ENCODE measurements around the gene HHIPL1.

Gene HHIPL1

GRCh38 chr14:99644723-99645544 is at the start of gene HHIPL1:
Gene HHIPL1, plus strand, starts transcription at chr14:99645129. Its CDS starts 79 bp downstream, at chr14:99645208.
- DNase-seq: no peak

DNA sequence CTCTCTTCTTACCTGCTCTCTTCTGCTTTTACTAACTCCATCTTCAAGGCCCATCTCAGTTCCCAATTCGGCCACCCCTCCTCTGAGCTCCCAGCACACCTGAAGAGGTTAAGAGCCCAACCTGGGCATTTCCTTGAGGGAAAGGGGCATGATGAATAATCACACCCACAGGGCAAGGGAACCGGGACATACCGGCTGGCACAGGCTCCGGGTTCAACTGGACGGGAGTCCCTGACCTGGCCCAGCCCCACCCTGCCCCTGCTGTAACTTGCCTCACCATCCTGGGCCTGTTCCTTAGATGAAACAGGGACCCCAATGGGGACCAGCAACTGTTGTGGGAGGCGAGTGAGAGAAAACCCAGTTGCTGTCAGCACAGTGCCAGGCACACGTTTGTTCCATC is 49.4 kb upstream of the HHIPL1 start:
- no peak for DNase-seq

DNA sequence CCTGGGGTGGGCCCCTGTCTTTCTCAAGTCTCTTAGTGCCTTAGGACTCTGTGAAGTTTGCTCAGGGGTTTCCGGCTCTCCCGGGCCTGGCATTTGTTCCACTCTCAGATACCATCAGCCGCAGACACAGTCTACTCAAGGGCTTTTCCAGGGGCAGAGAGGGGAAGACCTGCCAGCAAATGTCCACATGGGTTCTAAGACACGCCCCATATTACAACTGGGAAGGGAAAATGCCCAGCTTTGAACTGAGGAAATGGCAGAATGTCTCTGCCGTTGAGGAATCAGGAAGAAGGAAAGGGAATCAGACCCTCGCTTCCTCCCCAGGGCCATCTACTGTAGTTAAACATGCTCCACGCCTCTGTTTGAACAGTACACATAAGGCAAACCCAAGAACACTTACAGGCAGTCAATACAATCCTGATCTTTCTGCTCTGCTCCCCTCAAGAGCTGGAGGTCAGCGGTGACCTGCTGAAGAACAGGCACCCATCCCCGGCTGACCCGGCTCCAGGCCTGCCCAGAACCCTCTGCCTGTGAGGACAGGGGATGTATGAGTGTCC is 48.8 kb upstream of the HHIPL1 start:
- no peak for DNase-seq

- DNase-seq: no peak
Observed at GRCh38 chr14:99596772-99597171, 48.2 kb upstream of the HHIPL1 start.

GRCh38 chr14:99597911-99598600 is 46.9 kb upstream of the HHIPL1 start:
- DNase-seq: no peak

DNA sequence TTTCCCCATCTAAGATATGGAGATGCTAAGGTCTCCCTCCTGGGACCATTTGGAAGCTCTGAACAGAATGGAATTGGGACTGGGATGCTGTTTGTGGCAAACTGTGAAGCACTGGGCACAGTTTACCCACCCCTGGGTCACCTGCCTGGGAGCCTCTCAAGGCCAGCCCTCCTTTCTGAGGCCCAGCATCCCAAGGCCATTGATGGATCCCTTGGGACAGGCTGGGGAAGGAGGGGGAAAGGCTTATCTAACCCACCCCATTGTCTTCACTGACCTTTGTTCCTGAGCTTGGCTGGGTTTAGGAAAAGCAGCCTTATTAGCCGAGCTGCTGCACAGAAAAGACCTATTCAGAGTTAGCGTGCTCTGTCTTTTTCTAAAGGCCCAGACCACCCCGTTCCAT is 46.2 kb upstream of the HHIPL1 start:
- no peak for DNase-seq

- no peak for DNase-seq
Observed at GRCh38 chr14:99599393-99599792, 45.5 kb upstream of the HHIPL1 start.

- no peak for DNase-seq
Observed at GRCh38 chr14:99600232-99600888, 44.6 kb upstream of the HHIPL1 start.

GRCh38 chr14:99601361-99601831 is 43.5 kb upstream of the HHIPL1 start:
- no peak for DNase-seq

GRCh38 chr14:99602054-99602787 is 42.7 kb upstream of the HHIPL1 start:
- no peak for DNase-seq

- DNase-seq: no peak
Observed at GRCh38 chr14:99602788-99603415, 42.0 kb upstream of the HHIPL1 start.

- peak; percentile 31 for DNase-seq
Observed at GRCh38 chr14:99603471-99604277, 41.3 kb upstream of the HHIPL1 start, which contains the start of gene CCDC85C. Gene CCDC85C, minus strand, starts transcription at chr14:99604207. Its CDS starts 248 bp downstream, at chr14:99603959.

DNA sequence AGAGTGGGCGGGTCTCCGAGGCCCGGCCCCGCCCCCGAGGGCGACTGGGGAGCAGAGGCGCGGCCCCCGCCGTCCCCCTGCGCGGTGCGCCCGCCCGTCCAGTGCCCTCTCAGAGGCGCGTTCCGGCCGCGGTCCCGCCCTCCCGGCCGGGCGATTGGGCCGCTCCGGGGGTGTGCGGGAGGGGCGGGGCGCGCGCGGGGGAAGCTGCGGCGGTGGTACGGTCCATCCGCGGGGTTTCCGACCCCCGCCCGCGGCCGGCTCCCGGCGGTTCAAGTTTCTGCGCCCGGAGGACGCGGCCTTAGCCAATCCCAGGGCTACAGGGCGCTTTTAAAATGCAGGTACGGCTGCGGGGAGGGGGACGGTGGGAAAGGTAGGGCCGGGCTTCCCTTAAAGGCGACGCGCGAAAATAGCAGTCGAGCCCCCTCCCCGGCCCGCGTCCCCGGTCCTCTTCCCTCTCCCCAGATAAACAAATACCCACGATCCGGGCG is 40.6 kb upstream of the HHIPL1 start:
- peak; percentile 96 for DNase-seq

- DNase-seq: no peak
Observed at GRCh38 chr14:99604766-99605298, 40.1 kb upstream of the HHIPL1 start.

DNA sequence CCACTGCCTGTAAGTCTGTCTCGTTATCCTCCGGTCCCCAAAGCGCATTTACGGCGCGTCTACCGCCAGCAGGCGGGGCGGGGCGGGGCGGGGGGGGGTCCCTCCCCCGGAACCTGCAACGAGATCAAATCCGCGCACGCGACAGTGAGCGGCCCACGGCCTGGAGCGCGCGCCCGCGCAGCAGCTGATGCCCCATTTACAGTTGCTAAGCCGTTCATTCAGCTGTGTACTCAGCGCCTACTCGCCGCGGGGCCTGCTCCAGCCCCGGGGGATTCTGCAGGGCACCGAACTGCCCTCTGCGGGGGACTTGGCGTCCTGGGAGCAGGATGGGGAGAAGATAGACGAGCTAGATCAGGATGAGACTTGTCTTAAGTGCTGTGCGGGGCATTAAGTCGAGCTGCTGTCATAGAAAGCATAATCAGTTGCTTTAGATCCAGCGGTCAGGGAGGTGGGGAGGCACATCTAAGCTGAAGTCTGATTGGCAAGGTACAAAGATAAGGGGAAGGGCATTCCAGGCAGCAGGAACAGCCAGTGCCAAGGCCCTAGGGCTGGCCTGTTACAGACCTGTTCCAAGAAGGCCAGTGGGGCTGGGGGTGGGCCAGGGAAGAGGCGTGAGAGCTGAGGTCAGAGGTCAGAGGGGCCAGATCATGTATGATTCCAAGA is 39.5 kb upstream of the HHIPL1 start:
- DNase-seq: no peak

- DNase-seq: no peak
Observed at GRCh38 chr14:99606359-99606758, 38.6 kb upstream of the HHIPL1 start.

DNA sequence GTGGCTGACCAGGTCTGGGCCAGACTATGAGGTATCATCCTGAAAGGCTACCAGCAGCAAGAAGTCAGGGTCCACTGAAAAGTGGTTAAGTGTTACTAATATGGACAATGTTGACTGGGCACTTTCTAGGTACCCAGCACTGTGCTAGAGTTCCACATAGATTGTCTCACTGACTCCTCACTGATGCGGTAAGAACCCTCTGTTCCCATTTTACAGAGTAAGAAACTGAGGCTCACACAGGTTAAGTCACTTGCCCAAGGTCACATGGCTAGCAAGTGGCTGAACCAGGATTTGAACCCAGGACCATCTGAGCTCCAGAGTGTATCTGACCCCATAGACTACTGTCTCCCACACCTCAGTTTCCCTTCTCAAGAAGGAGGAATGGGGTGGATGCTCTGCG is 36.3 kb upstream of the HHIPL1 start:
- DNase-seq: no peak

DNA sequence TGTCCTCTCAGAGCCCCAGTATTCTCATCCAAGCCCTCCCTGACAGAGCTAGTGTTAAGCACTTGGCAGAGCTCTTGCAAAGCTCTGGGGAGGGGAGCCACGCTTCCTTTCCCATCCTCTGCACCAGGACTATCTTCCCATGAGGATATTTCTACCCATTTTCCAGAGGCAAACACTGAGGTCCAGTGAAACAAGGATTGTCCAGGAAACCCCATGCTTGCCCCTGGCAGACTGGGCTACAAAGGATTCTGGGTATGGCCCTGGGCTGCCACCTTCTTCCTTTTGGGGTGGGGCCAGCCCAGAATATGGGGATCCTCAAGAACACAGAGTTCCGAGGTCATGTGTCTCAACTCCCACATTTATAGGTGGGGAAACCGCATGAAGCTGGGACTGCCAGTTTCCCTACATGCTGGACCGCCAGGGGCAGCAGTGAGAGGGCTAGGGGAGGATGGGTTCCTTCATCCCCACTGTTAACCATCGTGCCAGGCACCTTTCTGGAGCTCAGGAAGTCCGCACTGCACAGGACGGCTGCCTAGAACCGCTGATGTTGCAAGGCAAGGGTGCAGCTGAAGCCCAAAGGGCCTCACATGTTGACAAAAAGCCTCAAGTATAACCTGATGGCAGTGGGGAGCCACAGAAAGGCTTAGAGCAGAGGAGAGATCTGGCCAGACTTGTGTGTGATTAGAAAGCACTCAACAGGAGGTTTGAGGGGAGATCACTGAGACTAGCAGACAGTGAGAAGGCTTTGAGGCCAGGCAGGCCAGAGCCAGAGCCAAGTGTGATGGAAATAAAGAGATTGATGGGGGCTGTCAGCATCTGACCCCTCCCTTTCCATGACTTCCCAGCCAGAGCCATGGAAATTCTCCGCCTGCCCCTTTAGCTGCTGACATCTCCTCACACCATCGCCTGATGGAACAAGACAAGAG is 35.4 kb upstream of the HHIPL1 start:
- DNase-seq: no peak

GRCh38 chr14:99611646-99612045 is 33.3 kb upstream of the HHIPL1 start:
- no peak for DNase-seq
